HEK293 (cell line): ENCODE data around the gene TCF20.
A peak's percentile ranks its signal among the peaks of the same experiment; 100 is the strongest.

Experiments used
- CTCF ChIA-PET: fragments of 350-600 bp; formaldehyde crosslinking; extraction: SDS; loops from one replicate; lab custom pipeline; 2021; ENCODE audit warnings: antibody characterized with exemption; lab: Yijun Ruan, JAX
- POLR2A ChIA-PET: fragments of 300-600 bp; formaldehyde crosslinking; extraction: SDS; loops from one replicate; lab custom pipeline; 2020; ENCODE audit warnings: antibody characterized with exemption, inconsistent platforms; lab: Yijun Ruan, JAX
- H3K27ac ChIP-seq: fragments of 200-500 bp; sonication (Bioruptor generic); 2 replicates; pipeline ENCODE4 v1.5.1; 2014; ENCODE audit warnings: low read depth, low read length, control low read depth, inconsistent platforms; ENCODE audit errors: extremely low read depth
- H3K36me3 ChIP-seq, 2 experiments: fragments of 200-500 bp in 1 of 2; sonication (Bioruptor generic) in 1 of 2; 1 replicate in 1 of 2; 2 replicates in 1 of 2; pipeline ENCODE4 v1.5.1; 2014 to 2017; ENCODE audit warnings: inconsistent platforms in 2 of 2, low read length in 2 of 2; ENCODE audit not compliant: control insufficient read depth in 2 of 2, insufficient read depth in 1 of 2
- H3K4me1 ChIP-seq: fragments of 200-500 bp; sonication (Bioruptor generic); 2 replicates; pipeline ENCODE4 v1.5.1; 2014; ENCODE audit warnings: mild to moderate bottlenecking, low read length, inconsistent platforms; ENCODE audit not compliant: control insufficient read depth, insufficient read depth
- H3K4me3 ChIP-seq: 2 replicates; pipeline ENCODE4 v1.5.1; 2011; ENCODE audit warnings: low read depth, mild to moderate bottlenecking, control low read depth, low read length, moderate library complexity
- H3K9me3 ChIP-seq: fragments of 200-500 bp; sonication (Bioruptor generic); 2 replicates; pipeline ENCODE4 v1.5.1; 2014; ENCODE audit warnings: low read depth, low read length, inconsistent platforms; ENCODE audit not compliant: control insufficient read depth, insufficient read depth
- BCL11B ChIP-seq: fragments of 450-650 bp; formaldehyde crosslinking; IDR thresholded peaks from 2 replicates; pipeline ENCODE4 v1.5.1; 2016; ENCODE audit warnings: low read depth, missing biosample characterization, missing genetic modification characterization
- GLIS1 ChIP-seq: fragments of 450-650 bp; formaldehyde crosslinking; IDR thresholded peaks from 2 replicates; pipeline ENCODE4 v1.5.1; 2016; ENCODE audit warnings: missing biosample characterization, missing genetic modification characterization
- OVOL3 ChIP-seq: fragments of 450-650 bp; formaldehyde crosslinking; IDR thresholded peaks from 2 replicates; pipeline ENCODE4 v1.5.1; 2016; ENCODE audit warnings: missing biosample characterization, missing genetic modification characterization
- SCRT2 ChIP-seq: fragments of 450-650 bp; formaldehyde crosslinking; IDR thresholded peaks from 2 replicates; pipeline ENCODE4 v1.5.1; 2016; ENCODE audit warnings: missing biosample characterization, missing genetic modification characterization
- ZBTB17 ChIP-seq: fragments of 450-650 bp; formaldehyde crosslinking; IDR thresholded peaks from 2 replicates; pipeline ENCODE4 v1.5.1; 2016; ENCODE audit warnings: missing biosample characterization, missing genetic modification characterization
- ZBTB48 ChIP-seq: fragments of 450-650 bp; formaldehyde crosslinking; IDR thresholded peaks from 2 replicates; pipeline ENCODE4 v1.5.1; 2016; ENCODE audit warnings: missing biosample characterization, missing genetic modification characterization
- ZFP3 ChIP-seq: fragments of 450-650 bp; formaldehyde crosslinking; IDR thresholded peaks from 2 replicates; pipeline ENCODE4 v1.5.1; 2016; ENCODE audit warnings: low read depth, missing biosample characterization, missing genetic modification characterization
- ZIC2 ChIP-seq: fragments of 450-650 bp; formaldehyde crosslinking; IDR thresholded peaks from 2 replicates; pipeline ENCODE4 v1.5.1; 2016; ENCODE audit warnings: missing biosample characterization, missing genetic modification characterization
- ZNF157 ChIP-seq: fragments of 450-650 bp; formaldehyde crosslinking; IDR thresholded peaks from 2 replicates; pipeline ENCODE4 v1.5.1; 2016; ENCODE audit warnings: missing biosample characterization, missing genetic modification characterization
- ZNF248 ChIP-seq: fragments of 450-650 bp; formaldehyde crosslinking; IDR thresholded peaks from 2 replicates; pipeline ENCODE4 v1.5.1; 2017; ENCODE audit warnings: missing biosample characterization, missing genetic modification characterization
- ZNF311 ChIP-seq: fragments of 450-650 bp; formaldehyde crosslinking; IDR thresholded peaks from 2 replicates; pipeline ENCODE4 v1.5.1; 2017; ENCODE audit warnings: missing biosample characterization, missing genetic modification characterization, borderline replicate concordance
- ZNF521 ChIP-seq: fragments of 450-650 bp; formaldehyde crosslinking; IDR thresholded peaks from 2 replicates; pipeline ENCODE4 v1.5.1; 2017; ENCODE audit warnings: missing biosample characterization, mild to moderate bottlenecking, missing genetic modification characterization
- ZNF530 ChIP-seq: fragments of 450-650 bp; formaldehyde crosslinking; IDR thresholded peaks from 2 replicates; pipeline ENCODE4 v1.5.1; 2016; ENCODE audit warnings: low read depth, missing biosample characterization, missing genetic modification characterization
- ZNF571 ChIP-seq: fragments of 450-650 bp; formaldehyde crosslinking; IDR thresholded peaks from 2 replicates; pipeline ENCODE4 v1.5.0; 2017; ENCODE audit warnings: missing biosample characterization, missing genetic modification characterization
- ZNF785 ChIP-seq: fragments of 450-650 bp; formaldehyde crosslinking; IDR thresholded peaks from 2 replicates; pipeline ENCODE4 v1.5.1; 2016; ENCODE audit warnings: missing biosample characterization, missing genetic modification characterization
- ZXDB ChIP-seq: fragments of 450-650 bp; formaldehyde crosslinking; IDR thresholded peaks from 2 replicates; pipeline ENCODE4 v1.5.1; 2016; ENCODE audit warnings: missing biosample characterization, missing genetic modification characterization
- TF ChIP-seq, protein P1 (sequence below): fragments of 450-650 bp; formaldehyde crosslinking; IDR thresholded peaks from 2 replicates; pipeline ENCODE4 v1.5.1; 2016; ENCODE audit warnings: missing biosample characterization, missing genetic modification characterization

Gene TCF20

DNA sequence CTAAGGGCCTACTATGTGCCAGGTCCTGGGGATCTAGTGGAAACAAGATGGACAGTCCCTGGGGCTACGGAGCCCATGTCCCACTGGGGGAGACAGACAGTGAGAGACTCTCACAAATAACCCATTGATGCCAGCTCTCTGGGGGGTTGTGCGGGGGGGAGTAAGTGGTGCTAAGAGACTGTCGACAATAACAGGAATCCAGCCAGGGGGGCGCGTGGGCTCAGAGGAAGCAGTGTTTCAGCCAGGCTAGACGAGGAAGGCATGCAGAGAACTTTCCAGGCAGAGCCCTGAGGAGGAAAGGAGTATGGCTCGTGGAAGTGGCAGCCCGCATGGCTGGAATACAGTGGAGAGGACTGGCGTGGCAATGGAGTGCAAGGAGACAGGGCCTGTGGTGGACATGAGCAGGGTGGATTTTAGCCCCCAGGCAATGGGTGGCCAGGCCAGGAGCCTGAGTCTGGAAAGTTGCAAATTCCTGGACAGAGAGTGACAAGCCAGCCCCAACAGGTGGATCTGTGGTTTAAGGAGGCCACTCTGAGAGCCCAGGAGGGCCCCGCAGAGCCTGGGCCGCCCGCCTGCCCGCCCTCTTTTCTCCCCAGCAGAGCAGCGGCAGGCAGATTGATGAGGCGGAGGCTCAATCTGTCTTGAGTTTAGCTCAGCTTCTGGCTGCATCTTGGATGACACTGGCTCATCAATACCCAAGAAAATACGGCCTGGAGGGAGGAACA lies 40.0 kb upstream of the TCF20 start:
- Histone ChIP-seq H3K4me1 (peaks cover 4% of the 10 kb centered on the region), H3K4me3 (no peak overlapping the region), H3K36me3 (no peaks in the 10 kb centered on the region), H3K27ac (no peak overlapping the region), H3K9me3 (no peaks in the 10 kb centered on the region)
- CTCF ChIA-PET = no interaction called here
- peak; percentile 73 for TF ChIP-seq ZIC2 (tag by site-specific recombination)
- TF ChIP-seq, protein P1, sequence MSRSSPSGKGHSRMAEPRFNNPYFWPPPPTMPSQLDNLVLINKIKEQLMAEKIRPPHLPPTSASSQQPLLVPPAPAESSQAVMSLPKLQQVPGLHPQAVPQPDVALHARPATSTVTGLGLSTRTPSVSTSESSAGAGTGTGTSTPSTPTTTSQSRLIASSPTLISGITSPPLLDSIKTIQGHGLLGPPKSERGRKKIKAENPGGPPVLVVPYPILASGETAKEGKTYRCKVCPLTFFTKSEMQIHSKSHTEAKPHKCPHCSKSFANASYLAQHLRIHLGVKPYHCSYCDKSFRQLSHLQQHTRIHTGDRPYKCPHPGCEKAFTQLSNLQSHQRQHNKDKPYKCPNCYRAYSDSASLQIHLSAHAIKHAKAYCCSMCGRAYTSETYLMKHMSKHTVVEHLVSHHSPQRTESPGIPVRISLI (tag by site-specific recombination) = no peak
- no peak for TF ChIP-seq ZNF530 (tag by site-specific recombination)
- TF ChIP-seq BCL11B = no peak
- peak; percentile 73 for TF ChIP-seq SCRT2
- no peak for TF ChIP-seq ZNF157 (tag by site-specific recombination)
- TF ChIP-seq ZNF785 (tag by site-specific recombination) = no peak
- TF ChIP-seq ZNF521 (tag by site-specific recombination) = no peak
- TF ChIP-seq ZXDB = no peak
- peak; percentile 85 for TF ChIP-seq GLIS1 (tag by site-specific recombination)
- POLR2A ChIA-PET = no interaction called here

DNA sequence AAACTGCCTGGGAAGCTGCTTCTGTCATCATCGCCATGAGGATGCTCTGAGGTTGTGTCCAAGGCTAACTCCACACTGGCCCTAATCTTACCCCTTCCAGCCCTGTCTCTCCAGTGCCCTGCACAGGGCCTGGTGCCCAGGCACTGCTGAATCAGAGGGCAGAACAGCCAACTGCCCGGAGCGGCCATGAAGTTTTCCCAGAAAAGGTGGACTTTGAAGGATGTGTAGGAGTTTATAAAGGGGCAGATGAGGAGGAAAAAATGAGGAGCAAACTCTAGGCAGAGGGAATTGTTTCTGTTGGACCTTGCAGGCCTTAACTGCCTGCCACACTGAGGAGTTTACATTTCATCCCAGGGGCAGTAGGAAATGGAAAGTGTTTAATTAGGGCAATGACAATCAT lies 39.4 kb upstream of the TCF20 start:
- Histone ChIP-seq H3K36me3 (no peaks in the 10 kb centered on the region), H3K9me3 (no peaks in the 10 kb centered on the region), H3K4me1 (peaks cover 4% of the 10 kb centered on the region), H3K4me3 (no peak overlapping the region), H3K27ac (no peak overlapping the region)
- CTCF ChIA-PET = no interaction called here
- no peak for TF ChIP-seq ZBTB17 (tag by site-specific recombination)
- TF ChIP-seq ZFP3 (tag by site-specific recombination) = peak; percentile 73
- TF ChIP-seq, all 188 proteins: peak for 1
- POLR2A ChIA-PET = no interaction called here

DNA sequence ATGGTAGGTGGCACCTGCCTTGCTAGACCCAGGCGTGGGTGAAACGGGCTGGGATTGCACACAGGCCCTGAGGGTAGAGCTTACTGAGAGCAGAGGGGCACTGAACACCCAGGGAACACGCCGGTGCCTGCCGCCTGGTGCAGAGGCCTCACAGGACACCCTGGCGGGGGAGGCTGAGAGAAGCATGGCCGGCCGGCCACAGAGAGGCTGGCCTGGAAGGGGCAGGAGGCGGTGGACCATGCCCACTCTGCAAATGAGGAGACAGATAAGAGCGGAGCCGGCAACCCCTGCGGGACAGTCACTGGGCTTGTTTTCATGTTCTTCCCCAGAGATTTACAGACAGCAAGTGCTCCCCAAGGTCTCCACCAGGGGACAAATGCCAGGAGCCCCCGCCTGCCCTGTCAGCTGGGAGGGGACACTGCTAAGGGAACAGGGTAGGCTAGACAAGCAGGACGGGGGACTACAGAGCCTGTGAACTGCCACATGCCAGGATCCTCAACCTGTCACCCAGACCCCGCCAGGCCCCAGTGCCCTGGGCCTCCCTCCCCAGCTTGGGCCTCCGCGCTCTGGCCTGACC lies 38.5 kb upstream of the TCF20 start:
- TF ChIP-seq ZNF248 (tag by site-specific recombination) (no peak), ZNF311 (tag by site-specific recombination) (no peak), ZBTB48 (tag by site-specific recombination) (no peak), ZNF571 (no peak)
- Histone ChIP-seq H3K4me3 (no peak overlapping the region), H3K9me3 (no peaks in the 10 kb centered on the region), H3K36me3 (no peaks in the 10 kb centered on the region), H3K27ac (no peak overlapping the region), H3K4me1 (no peaks in the 10 kb centered on the region; the same call in 1 of the 2 replicates)
- CTCF ChIA-PET = no interaction called here
- POLR2A ChIA-PET = no interaction called here

DNA sequence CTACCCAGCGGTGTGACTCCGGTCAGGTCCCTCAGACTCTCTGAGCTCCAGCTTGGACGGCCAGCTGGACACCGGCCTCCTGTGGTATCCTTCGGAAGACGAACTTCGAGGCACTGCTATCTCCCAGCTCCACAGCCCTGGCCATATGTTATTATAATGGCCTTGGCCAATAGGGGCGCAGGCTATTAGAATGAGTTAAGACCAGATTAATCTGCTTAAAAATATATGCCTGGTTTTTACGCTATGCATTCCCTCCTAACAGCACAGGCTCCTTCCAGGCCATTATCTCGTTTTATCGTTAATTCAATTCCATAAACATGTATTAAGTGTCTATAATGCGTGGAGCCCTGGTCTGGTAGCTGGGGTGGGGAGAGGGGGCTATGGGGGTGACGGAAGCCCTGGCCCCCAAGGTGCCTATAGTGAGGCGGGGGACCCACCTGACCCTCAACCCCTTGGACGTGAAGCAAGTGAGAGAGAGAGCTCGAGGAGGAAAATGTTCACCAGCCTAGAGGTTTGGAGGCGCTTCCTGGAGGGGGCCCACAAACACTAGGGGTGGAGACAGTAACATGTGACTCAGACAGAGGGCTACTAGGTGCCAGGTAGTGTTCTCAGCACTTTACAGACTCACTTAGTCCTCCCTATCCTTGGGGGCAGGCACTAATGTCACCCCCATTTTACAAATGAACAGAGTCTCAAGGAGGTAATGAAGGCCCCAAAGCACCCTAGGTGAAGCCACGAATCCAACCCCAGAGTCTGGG lies 37.5 kb upstream of the TCF20 start:
- H3K4me1 ChIP-seq = no peaks in the 10 kb centered on the region; the same call in 1 of the 2 replicates
- CTCF ChIA-PET = no interaction called here
- H3K36me3 ChIP-seq = no peaks in the 10 kb centered on the region
- H3K4me3 ChIP-seq = no peak overlapping the region
- H3K27ac ChIP-seq = no peak overlapping the region
- TF ChIP-seq OVOL3 (tag by site-specific recombination) (no peak), ZNF311 (tag by site-specific recombination) (no peak)
- H3K9me3 ChIP-seq = no peaks in the 10 kb centered on the region
- POLR2A ChIA-PET = interaction anchor here (0.6 kb wide), 1 partner anchor 96 kb away, joined by 5 read pairs; no protein-coding TSS in a partner anchor
